Medulla oblongata (tissue), 1 donor: ENCODE measurements around the gene CEP78.
A peak's percentile ranks its signal among the peaks of the same experiment; 100 is the strongest.
"Not testable (repeated sequence)": the region's sequence is repeated elsewhere in the genome, so short reads cannot be mapped to it uniquely, and the experiment has no call there.

Experiments used
- DNase-seq: peaks from one replicate; pipeline ENCODE4 v3.0.0-alpha.2; 2015; ENCODE audit errors: extremely low spot score

Gene CEP78

GRCh38 chr9:78234810-78235209, 1.1 kb upstream of the CEP78 start:
- no peak for DNase-seq

GRCh38 chr9:78235256-78235761, 566 bp upstream of the CEP78 start:
- DNase-seq = peak; percentile 27

DNA sequence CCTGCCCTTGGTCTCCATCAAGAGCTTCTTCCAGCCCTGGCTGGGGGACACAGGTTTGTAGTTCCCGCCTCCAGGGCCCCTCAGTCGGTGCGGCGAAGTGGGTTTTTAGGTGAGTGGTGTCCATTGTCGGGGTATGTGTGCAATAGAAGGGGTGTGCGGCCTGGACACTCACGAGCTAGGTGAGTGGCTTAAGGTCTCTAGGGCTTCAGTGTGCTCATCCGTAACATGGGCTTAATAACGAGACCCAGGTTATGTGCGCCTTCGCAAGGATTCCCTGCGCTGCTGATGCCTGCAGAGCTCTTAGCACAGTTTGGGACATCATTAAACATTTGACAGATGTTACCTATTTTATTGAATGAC, 656 bp downstream of the CEP78 start:
- peak; percentile 10 for DNase-seq

GRCh38 chr9:78238046-78239038, 2.5 kb downstream of the CEP78 start:
- DNase-seq = no peak

DNA sequence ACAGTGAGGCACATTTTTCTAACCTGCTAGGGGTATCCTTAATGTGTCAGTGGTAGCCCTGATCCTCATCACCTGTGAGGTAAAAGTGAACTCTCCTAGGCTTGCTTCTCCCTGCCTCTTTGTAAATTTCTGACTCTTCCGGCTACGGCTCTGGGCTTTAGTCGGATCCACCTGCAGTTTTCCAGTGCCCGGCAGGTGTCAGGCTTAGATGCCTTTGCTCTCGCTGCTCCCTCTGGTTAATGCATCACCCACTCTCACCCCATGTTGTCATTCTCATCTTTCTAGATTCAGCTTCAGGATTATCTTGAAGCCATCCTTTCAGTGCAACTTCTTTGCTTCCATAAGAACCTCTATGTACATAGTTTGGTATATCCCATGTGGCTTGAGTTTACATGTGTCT, 3.6 kb downstream of the CEP78 start:
- no peak for DNase-seq

GRCh38 chr9:78242041-78242440, 6.2 kb downstream of the CEP78 start:
- no peak for DNase-seq

GRCh38 chr9:78243130-78243529, 7.3 kb downstream of the CEP78 start:
- DNase-seq = no peak

GRCh38 chr9:78245401-78245800, 9.5 kb downstream of the CEP78 start:
- DNase-seq = no peak

- no peak for DNase-seq
Measured at GRCh38 chr9:78248635-78249034, 12.8 kb downstream of the CEP78 start.

- no peak for DNase-seq
Measured at GRCh38 chr9:78249542-78249941, 13.7 kb downstream of the CEP78 start.

DNA sequence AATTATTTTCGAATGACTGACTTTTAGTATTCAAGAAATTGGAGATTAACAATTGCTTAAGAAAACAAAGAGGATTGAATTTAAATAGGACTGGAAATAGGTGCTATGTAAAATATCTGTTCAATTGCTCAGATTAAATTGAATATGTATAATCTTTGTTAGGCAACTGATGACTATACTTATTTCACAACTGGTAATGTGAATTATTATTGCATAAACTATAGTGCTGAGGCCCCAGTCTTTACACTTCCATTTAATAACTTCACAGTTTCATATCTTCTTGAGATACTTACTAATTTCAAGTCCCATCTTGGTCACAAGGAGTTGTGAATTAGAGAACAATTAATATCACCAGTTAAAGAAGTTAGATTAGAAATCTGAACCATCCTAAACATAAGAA, 16.7 kb downstream of the CEP78 start:
- DNase-seq = no peak

GRCh38 chr9:78253285-78253684, 17.4 kb downstream of the CEP78 start:
- DNase-seq = no peak

DNA sequence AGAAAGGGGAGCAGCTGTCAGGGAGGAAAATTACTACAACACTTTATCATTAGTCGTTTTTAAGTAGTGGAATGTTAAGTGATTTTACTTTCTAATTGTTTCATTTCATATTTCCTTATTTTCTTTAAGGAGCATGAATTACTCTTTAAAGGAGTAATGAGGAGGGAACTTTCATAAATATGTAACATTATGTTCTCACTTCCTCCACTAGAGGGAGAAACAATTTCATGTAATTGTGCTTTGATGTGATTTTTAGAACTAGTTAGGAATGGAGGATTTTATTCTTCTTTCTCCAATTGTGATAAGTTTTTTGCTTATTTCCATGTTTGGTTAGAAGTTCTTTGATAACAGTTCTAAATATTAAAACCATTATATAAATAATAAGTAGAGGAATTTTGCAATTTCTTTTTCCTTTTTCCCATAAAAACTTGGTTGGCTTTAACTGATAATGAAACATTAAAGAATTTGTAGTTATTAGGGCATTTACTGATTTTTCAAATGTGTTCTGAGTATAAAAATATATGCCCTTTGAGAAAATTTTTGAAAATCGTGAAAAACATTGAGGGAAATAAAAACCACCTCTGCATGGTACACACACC, 25.6 kb downstream of the CEP78 start:
- peak; percentile 69 for DNase-seq

DNA sequence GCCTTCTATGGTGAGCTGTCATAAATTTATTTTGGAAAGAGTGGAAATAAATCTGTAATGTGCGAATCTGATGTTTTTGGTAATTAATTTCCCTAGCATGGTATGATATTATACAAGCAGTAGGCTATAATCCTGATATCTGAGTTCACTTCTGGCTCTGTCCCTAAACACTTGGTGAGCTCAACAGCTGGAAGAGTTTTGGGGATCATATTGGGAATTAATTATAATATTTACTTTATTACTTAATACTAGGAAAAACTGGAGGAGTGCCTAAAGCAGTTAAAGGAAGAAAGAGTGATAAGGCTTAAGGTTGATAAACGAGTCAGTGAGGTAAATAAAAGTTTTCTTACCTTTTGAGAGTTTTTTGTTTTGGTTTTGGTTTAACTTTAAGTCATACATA, 26.8 kb downstream of the CEP78 start:
- no peak for DNase-seq

DNA sequence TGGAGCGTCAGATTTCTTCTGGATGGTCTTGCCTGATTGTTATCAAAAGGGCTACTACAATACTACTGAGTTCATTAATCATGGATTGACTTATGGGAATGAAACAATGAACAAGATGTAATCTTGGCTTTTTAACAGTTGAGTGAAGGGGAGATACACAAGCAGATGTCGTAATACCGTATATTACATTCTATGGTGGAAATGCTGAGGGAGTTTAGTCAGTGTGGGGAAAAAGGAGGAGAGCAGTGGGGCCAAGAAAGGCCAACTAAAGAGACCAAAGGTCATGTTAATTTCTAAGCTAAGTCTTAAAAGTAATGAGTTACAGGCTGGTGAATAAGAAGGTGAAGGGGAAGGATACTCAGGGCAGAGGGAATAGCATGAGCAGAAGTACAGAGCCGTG, 32.0 kb downstream of the CEP78 start:
- DNase-seq = no peak

- no peak for DNase-seq
Measured at GRCh38 chr9:78269784-78270183, 33.9 kb downstream of the CEP78 start.

DNA sequence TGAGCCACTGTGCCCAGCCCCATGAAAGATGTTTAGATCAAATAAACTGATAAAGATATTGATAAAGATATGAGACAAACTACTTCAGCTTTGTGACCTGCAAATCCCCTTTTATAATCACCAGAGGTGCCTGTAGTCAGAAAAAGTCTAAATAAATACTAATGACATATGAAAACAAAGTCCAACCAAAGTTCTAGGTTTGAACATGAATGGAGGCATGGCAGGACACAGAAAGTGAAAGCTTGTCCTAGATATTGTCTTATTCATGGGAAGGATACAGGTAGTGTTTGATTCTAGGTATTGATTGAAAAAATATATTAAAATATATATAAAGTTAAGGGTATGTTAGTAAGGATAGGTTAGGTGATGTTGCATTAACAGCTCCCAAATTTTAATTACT, 36.4 kb downstream of the CEP78 start:
- no peak for DNase-seq

DNA sequence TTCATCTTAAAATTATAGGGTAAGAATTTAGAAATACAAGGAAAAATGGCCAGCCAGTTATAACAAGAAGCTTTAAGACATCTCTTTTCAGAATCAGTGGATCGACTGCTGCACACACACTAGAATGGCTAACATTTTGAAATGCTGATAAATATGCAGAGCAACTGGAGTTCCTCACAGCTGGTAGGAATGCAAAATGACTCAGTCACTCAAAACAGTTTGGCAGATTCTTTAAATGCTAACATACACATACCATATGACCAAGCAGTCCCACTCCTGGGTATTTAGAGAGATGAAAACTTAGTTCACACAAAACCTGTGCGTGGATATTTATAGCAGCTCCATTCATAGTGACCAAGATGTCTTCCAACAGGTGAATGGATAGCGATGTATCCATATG, 37.9 kb downstream of the CEP78 start:
- DNase-seq = no peak

DNA sequence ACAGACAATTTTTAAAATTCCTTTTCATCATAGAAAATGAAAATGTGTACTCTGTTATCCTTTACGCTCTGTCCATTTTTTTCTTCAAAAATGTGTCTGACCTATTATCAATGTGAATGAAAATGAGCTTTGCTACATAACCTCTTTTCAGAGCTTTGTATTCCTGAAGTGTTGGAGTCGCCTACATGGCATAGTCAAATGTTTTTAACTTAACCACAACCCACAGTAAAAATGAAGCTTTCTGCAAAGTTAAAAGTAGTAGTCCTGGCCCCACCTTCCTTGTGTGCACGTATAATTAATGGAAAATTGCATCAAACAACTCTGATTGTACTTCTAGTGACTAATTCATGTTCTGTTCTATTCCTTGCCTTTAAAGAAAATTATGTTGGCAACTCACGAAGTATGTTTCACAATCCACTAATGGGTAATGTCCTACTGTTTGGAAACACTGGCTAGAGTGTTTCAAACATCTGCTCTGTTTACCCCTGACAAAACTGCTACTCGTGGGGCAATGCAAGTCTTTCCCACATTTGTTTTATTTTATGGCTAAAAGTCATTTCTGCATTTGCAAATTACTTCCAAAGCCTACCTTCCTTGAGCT, 42.4 kb downstream of the CEP78 start:
- no peak for DNase-seq

- DNase-seq = no peak
Measured at GRCh38 chr9:78278801-78279200, 42.9 kb downstream of the CEP78 start.

- DNase-seq = peak; percentile 84
Measured at GRCh38 chr9:78280982-78281668, 45.2 kb downstream of the CEP78 start.

DNA sequence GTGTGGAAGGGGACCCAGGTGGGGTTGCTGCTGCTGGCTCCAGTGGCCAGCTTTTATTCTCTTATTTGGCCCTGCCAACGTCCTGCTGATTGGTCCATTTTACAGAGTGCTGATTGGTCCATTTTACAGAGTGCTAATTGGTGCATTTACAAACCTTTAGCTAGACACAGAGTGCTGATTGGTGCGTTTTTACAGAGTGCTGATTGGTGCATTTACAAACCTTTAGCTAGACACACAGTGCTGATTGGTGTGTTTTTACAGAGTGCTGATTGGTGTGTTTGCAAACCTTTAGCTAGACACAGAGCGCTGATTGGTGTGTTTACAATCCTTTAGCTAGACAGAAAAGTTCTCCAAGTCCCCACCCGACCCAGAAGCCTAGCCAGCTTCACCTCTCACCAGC, 48.3 kb downstream of the CEP78 start:
- not testable (repeated sequence) for DNase-seq
